ENCODE measurements around the gene TBX15.

TBX15 gene

DNA sequence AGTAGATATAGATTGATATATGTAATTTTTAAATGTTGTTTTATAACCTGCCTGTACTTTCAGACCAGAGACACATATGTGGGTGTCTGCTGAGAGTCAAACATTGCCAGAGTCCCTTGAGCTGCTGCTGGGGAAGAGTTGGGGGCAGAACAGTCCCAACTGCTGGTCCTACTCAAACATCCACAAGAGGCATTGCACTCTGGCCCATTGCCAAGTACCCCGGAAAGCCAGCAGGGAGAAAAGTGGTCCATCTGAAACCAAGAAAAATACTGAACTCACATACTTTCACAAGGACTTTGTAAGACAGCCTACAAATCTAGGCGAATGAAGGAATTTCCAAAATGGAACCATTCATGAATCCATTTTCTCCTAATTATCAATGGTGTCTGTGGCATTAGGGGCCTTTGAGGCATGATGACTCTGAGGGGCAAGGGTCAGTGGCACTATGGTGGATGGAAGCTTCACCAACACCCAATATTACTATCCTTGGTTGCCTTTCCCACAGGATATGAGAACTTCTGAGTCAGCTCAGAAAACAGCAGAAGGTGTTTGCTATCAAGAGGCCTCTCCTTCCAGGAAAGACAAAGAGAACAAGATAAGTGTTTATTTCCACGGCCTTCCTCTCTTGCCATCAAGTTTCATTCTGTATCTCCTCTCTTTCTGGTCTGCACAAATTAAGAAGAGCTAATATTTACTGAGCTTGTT lies 7.3 kb upstream of the TBX15 start:
- TF ChIP-seq, protein P1, sequence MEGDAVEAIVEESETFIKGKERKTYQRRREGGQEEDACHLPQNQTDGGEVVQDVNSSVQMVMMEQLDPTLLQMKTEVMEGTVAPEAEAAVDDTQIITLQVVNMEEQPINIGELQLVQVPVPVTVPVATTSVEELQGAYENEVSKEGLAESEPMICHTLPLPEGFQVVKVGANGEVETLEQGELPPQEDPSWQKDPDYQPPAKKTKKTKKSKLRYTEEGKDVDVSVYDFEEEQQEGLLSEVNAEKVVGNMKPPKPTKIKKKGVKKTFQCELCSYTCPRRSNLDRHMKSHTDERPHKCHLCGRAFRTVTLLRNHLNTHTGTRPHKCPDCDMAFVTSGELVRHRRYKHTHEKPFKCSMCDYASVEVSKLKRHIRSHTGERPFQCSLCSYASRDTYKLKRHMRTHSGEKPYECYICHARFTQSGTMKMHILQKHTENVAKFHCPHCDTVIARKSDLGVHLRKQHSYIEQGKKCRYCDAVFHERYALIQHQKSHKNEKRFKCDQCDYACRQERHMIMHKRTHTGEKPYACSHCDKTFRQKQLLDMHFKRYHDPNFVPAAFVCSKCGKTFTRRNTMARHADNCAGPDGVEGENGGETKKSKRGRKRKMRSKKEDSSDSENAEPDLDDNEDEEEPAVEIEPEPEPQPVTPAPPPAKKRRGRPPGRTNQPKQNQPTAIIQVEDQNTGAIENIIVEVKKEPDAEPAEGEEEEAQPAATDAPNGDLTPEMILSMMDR (IDR thresholded peaks at IDR 0.05; ENCODE audit: low read depth, low read length, missing control alignments) = no peak
- H3K4me3 ChIP-seq (ENCODE audit: low read depth, low read length) = no peak overlapping the region
- DNase-seq (ENCODE audit: low read depth) = no peak

DNA sequence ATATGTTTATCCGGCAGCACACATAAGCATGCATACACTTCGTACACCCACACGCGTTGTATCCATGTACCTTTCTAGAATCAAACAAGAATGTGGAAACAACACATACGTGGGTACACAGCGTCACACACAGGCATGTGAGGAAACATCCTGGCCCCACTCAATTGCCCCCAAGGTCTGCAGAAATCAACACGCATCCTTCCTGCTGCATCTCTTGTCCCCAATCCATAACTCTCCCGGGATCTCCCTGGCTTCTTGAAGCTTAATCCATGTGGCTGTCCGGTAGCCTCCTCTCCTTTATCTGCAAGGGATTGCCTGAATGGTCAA lies 5.5 kb upstream of the TBX15 start:
- no peak for DNase-seq (ENCODE audit: low read depth)
- TF ChIP-seq, protein P1 (IDR thresholded peaks at IDR 0.05; ENCODE audit: low read depth, low read length, missing control alignments) = peak; percentile 10
- H3K4me3 ChIP-seq (ENCODE audit: low read depth, low read length) = no peak overlapping the region

DNA sequence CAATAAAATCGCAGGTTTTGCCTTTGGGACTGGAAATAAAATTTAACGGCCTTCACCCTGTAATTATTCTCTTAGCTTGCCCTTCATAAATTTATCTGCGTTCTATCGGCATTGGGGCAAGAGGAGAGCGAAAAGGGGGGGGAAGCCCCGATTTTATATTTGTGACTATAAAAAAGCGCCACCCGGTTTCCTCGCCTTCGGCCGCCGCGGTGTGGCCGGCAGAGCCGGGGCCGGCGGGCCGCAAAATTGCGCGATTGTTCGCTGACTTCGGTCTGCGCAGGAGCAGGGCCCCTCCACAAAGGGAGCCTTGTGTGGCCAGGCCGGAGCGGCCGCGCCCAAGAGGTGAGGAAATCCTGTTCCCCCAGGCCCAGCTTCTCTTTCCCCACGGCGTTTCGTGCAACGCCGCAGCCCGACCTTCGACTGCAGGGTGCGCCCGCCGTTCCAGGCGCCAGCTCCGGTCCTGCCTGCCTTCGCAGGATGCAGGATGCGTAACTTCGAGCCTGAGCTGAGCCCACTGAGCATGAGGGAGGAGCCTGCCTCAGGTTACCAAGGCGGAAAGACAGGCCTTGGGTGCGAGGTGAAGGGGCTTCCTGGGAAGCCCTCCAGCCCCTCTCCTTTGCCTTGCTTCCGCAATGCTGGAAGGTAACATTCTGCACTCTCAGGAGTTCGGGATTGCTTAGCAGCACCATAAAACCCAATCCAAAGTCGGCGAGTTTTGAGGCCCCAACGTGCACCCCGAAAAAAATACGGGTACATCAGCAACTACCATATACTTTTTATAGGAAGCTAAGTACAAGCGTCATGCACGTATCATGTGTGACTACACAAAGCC lies 4.9 kb upstream of the TBX15 start:
- TF ChIP-seq, protein P1 (IDR thresholded peaks at IDR 0.05; ENCODE audit: low read depth, low read length, missing control alignments) = no peak
- DNase-seq (ENCODE audit: low read depth) = no peak
- no peak overlapping the region for H3K4me3 ChIP-seq (ENCODE audit: low read depth, low read length)

DNA sequence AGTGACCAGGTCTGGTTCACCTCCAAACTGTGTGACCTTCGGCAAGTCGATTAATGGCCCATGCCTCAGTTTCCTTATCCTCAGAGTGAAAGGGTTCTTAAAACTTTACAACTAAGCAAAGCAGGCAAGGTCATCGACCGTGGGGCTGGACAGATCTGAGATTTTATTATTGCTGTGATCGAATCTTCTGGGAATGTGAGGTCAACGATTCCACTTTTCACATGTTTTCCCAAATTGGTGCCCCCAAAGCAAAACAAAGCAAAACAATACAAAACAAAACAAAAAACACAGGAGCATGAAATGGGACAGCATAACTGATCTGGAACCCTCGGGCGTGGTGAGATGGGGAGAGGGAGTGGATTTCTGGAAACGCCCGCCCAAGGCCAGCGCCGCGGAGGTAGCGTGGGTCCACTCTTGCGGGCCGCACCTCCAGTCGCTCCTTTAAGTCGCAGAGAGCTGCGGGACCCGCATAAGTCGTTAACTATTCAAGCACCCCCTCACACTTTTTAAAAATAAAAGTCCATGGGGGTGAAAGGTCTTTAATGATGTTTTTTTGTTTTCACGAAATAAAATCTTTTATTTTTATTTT lies 4.2 kb upstream of the TBX15 start:
- TF ChIP-seq, protein P1 (IDR thresholded peaks at IDR 0.05; ENCODE audit: low read depth, low read length, missing control alignments) = no peak
- H3K4me3 ChIP-seq (ENCODE audit: low read depth, low read length) = no peak overlapping the region
- DNase-seq (ENCODE audit: low read depth) = no peak

GRCh38 chr1:118991448-118991847 lies 3.3 kb upstream of the TBX15 start:
- TF ChIP-seq, protein P1 (IDR thresholded peaks at IDR 0.05; ENCODE audit: low read depth, low read length, missing control alignments) = no peak
- no peak for DNase-seq (ENCODE audit: low read depth)
- no peak overlapping the region for H3K4me3 ChIP-seq (ENCODE audit: low read depth, low read length)

GRCh38 chr1:118990513-118991152 lies 2.5 kb upstream of the TBX15 start:
- no peak for DNase-seq (ENCODE audit: low read depth)
- TF ChIP-seq, protein P1 (IDR thresholded peaks at IDR 0.05; ENCODE audit: low read depth, low read length, missing control alignments) = no peak
- H3K4me3 ChIP-seq (ENCODE audit: low read depth, low read length) = no peak overlapping the region
